ENCODE results near the gene FAM111A. TPM values are rescaled to one million over a fixed set of nuclear protein-coding genes. Genes with fewer than 3 reads are reported as not detected.
A peak's percentile ranks its signal among the peaks of the same experiment; 100 is the strongest.
"Not testable (repeated sequence)": the region's sequence is repeated elsewhere in the genome, so short reads cannot be mapped to it uniquely, and the experiment has no call there.

The FAM111A gene
- total and polyA plus RNA-seq, 9 donors, result 10.6 to 26.5 (median 20.4) TPM

GRCh38 chr11:59115553-59115952 is 27.1 kb upstream of the FAM111A start:
- H3K36me3 ChIP-seq, result no peaks in the 10 kb centered on the region
- DNase-seq, result no peak
- H3K4me3 ChIP-seq, result no peak overlapping the region
- WGBS, 3 donors, result 89 to 100% (median 91%) methylated on average over 1 of the region's 1 CpG
- no peaks in the 10 kb centered on the region for H3K9me3 ChIP-seq
- no peaks in the 10 kb centered on the region for H3K4me1 ChIP-seq (ENCODE audit: insufficient read depth)
- TF ChIP-seq, protein P1, sequence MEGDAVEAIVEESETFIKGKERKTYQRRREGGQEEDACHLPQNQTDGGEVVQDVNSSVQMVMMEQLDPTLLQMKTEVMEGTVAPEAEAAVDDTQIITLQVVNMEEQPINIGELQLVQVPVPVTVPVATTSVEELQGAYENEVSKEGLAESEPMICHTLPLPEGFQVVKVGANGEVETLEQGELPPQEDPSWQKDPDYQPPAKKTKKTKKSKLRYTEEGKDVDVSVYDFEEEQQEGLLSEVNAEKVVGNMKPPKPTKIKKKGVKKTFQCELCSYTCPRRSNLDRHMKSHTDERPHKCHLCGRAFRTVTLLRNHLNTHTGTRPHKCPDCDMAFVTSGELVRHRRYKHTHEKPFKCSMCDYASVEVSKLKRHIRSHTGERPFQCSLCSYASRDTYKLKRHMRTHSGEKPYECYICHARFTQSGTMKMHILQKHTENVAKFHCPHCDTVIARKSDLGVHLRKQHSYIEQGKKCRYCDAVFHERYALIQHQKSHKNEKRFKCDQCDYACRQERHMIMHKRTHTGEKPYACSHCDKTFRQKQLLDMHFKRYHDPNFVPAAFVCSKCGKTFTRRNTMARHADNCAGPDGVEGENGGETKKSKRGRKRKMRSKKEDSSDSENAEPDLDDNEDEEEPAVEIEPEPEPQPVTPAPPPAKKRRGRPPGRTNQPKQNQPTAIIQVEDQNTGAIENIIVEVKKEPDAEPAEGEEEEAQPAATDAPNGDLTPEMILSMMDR (IDR thresholded peaks at IDR 0.05), result no peak
- no peak for TF ChIP-seq EP300 (IDR thresholded peaks at IDR 0.05)
- TF ChIP-seq POLR2A (IDR thresholded peaks at IDR 0.05), result no peak
- intact Hi-C loops (cut with DNase I), result no loop called here
- H3K27ac ChIP-seq, result no peak overlapping the region
- H3K27me3 ChIP-seq, result no peaks in the 10 kb centered on the region

DNA sequence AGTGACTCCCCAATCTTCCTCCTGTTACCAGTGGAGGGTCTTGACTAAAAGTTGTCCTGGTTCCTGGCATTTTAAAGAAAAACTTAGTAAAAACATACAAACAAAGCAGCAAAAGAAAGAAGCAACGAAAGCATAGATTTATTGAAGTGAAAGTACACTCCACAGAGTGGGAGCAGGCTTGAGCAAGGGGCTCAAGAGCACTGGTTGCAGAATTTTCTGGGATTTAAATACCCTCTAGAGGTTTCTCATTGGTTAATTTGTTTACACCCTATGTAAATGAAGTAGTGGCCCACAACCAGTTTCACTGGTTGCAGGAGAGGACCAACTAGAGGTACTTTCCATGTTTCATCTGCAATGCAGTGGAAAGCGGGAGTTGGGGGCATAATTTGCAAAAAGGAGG is 24.9 kb upstream of the FAM111A start:
- no peak overlapping the region for H3K4me3 ChIP-seq
- no peaks in the 10 kb centered on the region for H3K4me1 ChIP-seq (ENCODE audit: insufficient read depth)
- H3K9me3 ChIP-seq, result no peaks in the 10 kb centered on the region
- intact Hi-C loops (cut with DNase I), result no loop called here
- no peaks in the 10 kb centered on the region for H3K36me3 ChIP-seq
- no peak for DNase-seq
- no peak overlapping the region for H3K27ac ChIP-seq
- 96 to 97% (median 97%) methylated on average over 2 of the region's 2 CpGs for WGBS, 3 donors
- TF ChIP-seq EP300 (IDR thresholded peaks at IDR 0.05) (no peak), POLR2A (IDR thresholded peaks at IDR 0.05) (no peak)
- TF ChIP-seq, protein P1 (IDR thresholded peaks at IDR 0.05), result no peak
- H3K27me3 ChIP-seq, result no peaks in the 10 kb centered on the region

- DNase-seq, result no peak
- no peaks in the 10 kb centered on the region for H3K4me1 ChIP-seq (ENCODE audit: insufficient read depth)
- no peak overlapping the region for H3K27ac ChIP-seq
- no peaks in the 10 kb centered on the region for H3K27me3 ChIP-seq
- intact Hi-C loops (cut with DNase I), result no loop called here
- TF ChIP-seq, protein P1 (IDR thresholded peaks at IDR 0.05), result no peak
- TF ChIP-seq EP300 (IDR thresholded peaks at IDR 0.05) (no peak), POLR2A (IDR thresholded peaks at IDR 0.05) (no peak)
- H3K36me3 ChIP-seq, result no peaks in the 10 kb centered on the region
- no peak overlapping the region for H3K4me3 ChIP-seq
- H3K9me3 ChIP-seq, result no peaks in the 10 kb centered on the region
Measured at GRCh38 chr11:59119826-59120225, 22.8 kb upstream of the FAM111A start.

GRCh38 chr11:59135648-59136461 is 6.8 kb upstream of the FAM111A start:
- 14 to 16% (median 15%) methylated on average over 17 to 20 of the region's 20 CpGs for WGBS, 3 donors
- H3K27ac ChIP-seq, result no peak overlapping the region
- H3K9me3 ChIP-seq, result peaks cover 0 to 6% of the 10 kb centered on the region in 2 donors
- no peak for TF ChIP-seq POLR2A (IDR thresholded peaks at IDR 0.05)
- TF ChIP-seq, protein P1 (IDR thresholded peaks at IDR 0.05), result peak; percentile 75 to 89 (median 77)
- H3K27me3 ChIP-seq, result no peaks in the 10 kb centered on the region
- H3K36me3 ChIP-seq, result no peaks in the 10 kb centered on the region
- peak; percentile 68 to 86 (median 79) for DNase-seq
- H3K4me1 ChIP-seq (ENCODE audit: insufficient read depth), result no peaks in the 10 kb centered on the region
- intact Hi-C loops (cut with DNase I), result loop anchor here in 1 of 4 donors (10.0 kb wide), 1 partner anchor 481 kb away; no protein-coding TSS in a partner anchor
- H3K4me3 ChIP-seq, result no peak overlapping the region

- intact Hi-C loops (cut with DNase I), result loop anchor here in 1 of 4 donors (10.0 kb wide), 1 partner anchor 482 kb away; no protein-coding TSS in a partner anchor
- 26 to 39% (median 37%) methylated on average over 6 of the region's 6 CpGs for WGBS, 3 donors
- not testable (repeated sequence) for H3K36me3 ChIP-seq; H3K4me3 ChIP-seq; H3K27ac ChIP-seq; H3K27me3 ChIP-seq; H3K4me1 ChIP-seq (ENCODE audit: insufficient read depth); DNase-seq; H3K9me3 ChIP-seq
Measured at GRCh38 chr11:59136551-59136950, 6.1 kb upstream of the FAM111A start.

Data from ovary (tissue), 9 donors.